ENCODE results near the gene PLD2.
"Not testable (repeated sequence)": the region's sequence is repeated elsewhere in the genome, so short reads cannot be mapped to it uniquely, and the experiment has no call there.

The PLD2 gene

GRCh38 chr17:4859816-4860625 lies 53.1 kb downstream of the PLD2 start:
- DNase-seq, result no peak

- DNase-seq, result no peak
Observed at GRCh38 chr17:4860651-4861050, 53.7 kb downstream of the PLD2 start.

GRCh38 chr17:4861052-4861451 lies 54.1 kb downstream of the PLD2 start:
- no peak for DNase-seq

GRCh38 chr17:4862720-4863119 lies 55.8 kb downstream of the PLD2 start:
- no peak for DNase-seq

- no peak for DNase-seq
Observed at GRCh38 chr17:4863321-4863720, 56.4 kb downstream of the PLD2 start.

- not testable (repeated sequence) for DNase-seq
Observed at GRCh38 chr17:4867535-4867934, 60.6 kb downstream of the PLD2 start.

GRCh38 chr17:4869058-4869998 lies 62.4 kb downstream of the PLD2 start:
- DNase-seq, result not testable (repeated sequence)

- DNase-seq, result no peak
Observed at GRCh38 chr17:4870855-4871254, 63.9 kb downstream of the PLD2 start.

- no peak for DNase-seq
Observed at GRCh38 chr17:4872786-4873185, 65.8 kb downstream of the PLD2 start.

Data from stimulated activated CD4-positive, alpha-beta T cell treated with anti-CD3 and anti-CD28 coated beads, Interleukin-2, amount 100 ng/mL, for 48 hours (primary cell).